ENCODE data around the gene VPS37C.

VPS37C gene

DNA sequence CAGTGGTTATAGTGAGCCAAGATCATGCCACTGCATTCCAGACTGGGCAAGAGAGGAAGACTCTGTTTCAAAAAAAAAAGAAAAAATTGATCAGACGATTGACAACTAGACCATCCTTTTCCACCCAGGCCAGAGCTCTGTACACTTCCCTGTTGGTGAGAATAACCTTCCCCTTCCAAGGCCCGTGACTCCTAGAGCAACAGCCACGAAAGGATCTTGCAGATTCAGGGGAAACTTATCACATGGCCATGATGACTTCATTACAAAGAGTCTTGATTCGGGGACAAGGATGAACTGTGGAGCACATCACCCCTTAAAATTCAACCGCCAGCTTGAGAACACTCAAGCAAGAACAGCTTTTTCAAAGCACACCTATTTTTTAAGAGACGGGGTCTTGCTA, 48.7 kb downstream of the VPS37C start:
- TF ChIP-seq, protein P1, sequence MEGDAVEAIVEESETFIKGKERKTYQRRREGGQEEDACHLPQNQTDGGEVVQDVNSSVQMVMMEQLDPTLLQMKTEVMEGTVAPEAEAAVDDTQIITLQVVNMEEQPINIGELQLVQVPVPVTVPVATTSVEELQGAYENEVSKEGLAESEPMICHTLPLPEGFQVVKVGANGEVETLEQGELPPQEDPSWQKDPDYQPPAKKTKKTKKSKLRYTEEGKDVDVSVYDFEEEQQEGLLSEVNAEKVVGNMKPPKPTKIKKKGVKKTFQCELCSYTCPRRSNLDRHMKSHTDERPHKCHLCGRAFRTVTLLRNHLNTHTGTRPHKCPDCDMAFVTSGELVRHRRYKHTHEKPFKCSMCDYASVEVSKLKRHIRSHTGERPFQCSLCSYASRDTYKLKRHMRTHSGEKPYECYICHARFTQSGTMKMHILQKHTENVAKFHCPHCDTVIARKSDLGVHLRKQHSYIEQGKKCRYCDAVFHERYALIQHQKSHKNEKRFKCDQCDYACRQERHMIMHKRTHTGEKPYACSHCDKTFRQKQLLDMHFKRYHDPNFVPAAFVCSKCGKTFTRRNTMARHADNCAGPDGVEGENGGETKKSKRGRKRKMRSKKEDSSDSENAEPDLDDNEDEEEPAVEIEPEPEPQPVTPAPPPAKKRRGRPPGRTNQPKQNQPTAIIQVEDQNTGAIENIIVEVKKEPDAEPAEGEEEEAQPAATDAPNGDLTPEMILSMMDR (IDR thresholded peaks at IDR 0.05), result no peak

GRCh38 chr11:61111786-61112517, 49.3 kb downstream of the VPS37C start:
- TF ChIP-seq, protein P1 (IDR thresholded peaks at IDR 0.05), result no peak

DNA sequence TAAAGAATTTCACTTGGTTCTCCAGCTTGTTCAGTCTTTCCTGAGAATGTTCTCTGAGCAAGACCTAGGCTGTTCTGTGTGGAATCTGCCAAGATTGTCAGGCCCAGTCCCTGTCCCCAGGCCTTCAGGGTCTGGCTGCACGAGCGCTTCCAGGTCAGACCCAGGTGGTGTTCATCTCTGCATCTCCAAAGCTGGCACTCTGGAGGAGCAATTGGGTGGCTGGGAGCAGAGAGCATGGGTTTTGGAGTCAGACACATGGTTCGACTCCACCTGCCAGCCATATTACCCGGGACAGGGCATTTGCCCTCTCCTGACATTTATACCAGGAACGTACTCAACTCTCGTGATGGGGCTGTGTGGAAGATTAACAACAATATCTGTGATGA, 50.2 kb downstream of the VPS37C start:
- TF ChIP-seq, protein P1 (IDR thresholded peaks at IDR 0.05), result no peak

- TF ChIP-seq, protein P1 (IDR thresholded peaks at IDR 0.05), result no peak
These were observed 50.8 kb downstream of the VPS37C start for GRCh38 chr11:61110255-61111049.

DNA sequence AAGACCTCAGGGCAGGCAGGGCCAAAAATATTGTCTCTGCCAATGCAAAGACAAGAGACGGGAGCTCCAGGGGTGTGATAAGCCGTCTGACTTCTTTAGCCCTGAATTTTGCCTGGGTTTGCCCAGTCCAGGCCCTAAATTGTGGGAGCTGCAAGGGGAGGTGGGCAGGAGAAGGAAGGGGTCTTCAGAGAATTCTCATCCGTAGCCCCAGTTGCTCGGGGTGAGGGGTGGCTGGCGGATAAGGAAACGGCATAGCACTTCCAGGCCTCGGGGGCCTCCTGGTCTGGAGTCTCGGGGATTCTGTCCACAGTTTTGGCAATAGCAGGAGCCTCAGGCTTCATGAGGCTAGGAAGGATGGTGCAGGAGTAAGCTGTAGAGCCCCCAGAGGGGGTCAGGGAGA, 51.6 kb downstream of the VPS37C start:
- TF ChIP-seq, protein P1 (IDR thresholded peaks at IDR 0.05), result no peak

DNA sequence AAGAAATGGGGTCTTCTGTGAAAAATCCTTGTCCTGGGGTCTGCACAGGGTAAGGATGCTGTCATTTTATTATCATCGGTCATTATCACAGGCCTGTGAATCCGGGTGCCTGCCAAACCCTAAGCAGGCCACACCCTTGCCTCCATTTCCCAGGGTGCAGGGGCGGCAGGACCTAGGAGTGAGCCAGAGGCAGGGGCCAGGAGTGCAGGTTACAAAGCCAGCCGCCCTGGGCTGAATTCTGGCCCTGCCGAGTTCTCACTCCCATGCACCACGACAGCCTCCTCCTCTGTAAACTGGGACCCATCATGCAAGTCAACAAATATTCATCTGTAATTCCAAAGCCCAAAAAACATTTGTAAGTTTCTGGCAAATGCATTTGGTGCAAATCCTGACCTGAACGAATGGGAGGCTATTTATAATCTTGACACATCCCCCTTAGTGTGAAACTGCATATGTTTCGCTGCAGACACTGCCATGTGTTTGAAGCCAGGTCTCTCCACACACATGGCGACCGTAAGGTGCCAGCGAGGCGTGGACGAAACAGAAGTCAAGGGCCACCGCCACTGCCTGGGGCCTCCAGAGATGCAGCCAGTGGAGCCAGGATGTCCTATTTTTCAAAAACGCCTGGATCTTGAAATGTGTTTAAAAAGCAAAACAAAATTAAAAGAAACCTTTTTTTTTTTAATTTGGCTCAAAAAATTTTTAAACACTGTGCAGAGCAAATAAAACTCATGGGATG, 52.2 kb downstream of the VPS37C start:
- TF ChIP-seq, protein P1 (IDR thresholded peaks at IDR 0.05), result no peak

DNA sequence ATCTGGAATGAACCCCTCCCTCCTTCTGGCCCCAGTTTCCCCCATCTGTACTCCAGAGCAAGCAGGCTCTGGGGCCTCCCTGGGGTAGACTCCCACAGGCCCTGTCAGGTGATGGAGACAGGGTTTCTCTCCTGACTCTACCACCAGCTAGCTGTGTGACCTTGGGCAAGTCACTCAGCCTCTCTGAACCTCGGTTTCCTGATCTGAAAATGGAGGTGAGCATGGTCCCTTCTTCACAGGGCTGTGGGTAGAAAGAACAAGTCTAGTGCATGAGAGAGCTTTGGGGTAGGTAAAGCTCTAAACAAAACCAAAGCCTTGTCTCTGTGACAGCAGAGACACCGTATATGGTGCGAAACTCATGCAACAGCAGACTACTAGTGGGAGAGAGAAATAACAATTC, 53.3 kb downstream of the VPS37C start:
- TF ChIP-seq, protein P1 (IDR thresholded peaks at IDR 0.05), result no peak
